Measurements from ENCODE around the gene RETN. TPM values are rescaled to one million over a fixed set of nuclear protein-coding genes. Genes with fewer than 3 reads are reported as not detected.

Gene RETN
- total and polyA plus RNA-seq, 2 of the 8 experiments (the other 6 are each of a cell fraction or from before 2014, with no cell fraction given), result not detected

DNA sequence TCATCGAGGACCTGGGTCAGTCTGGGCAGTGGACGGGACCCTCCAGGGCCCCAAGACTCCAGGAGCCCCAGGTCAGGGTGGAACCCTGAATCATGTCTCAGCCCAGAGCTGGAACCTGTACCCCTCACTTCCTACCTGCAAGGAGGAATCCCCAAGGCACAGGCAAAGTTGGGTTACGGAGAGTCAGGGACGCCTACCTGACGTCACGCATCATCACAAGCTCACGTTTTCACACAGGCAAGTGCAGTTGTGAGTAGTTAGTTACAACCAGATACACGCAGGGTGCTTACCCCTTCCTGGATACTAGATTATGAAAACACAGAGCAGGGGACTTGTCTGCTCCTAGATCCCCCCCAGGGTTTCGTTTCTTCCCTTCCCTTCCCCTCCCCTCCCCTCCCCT, 1.9 kb downstream of the RETN start:
- H3K79me2 ChIP-seq (ENCODE audit: control insufficient read depth in 1 of 2, insufficient read depth in 2 of 2, low read length in 2 of 2), result no peaks in the 10 kb centered on the region
- no peak overlapping the region for H3K4ac ChIP-seq (replicated peaks; ENCODE audit: insufficient read length, low read depth, low read length)
- H3K4me2 ChIP-seq (ENCODE audit: insufficient read depth in 1 of 2, low read depth in 2 of 2, low read length in 2 of 2), result peak overlapping the region; percentile 70 to 86
- DNase-seq (ENCODE audit: low read depth in 1 of 2, low spot score in 2 of 2) (peak in 1 of 2 experiments; percentile 60), FAIRE-seq (no peak)
- H3K4me3 ChIP-seq (ENCODE audit: extremely low read depth in 1 of 4, insufficient read depth in 2 of 4, low read depth in 3 of 4, low read length in 4 of 4), result peak overlapping the region; percentile 2 to 70 (median 48); a peak in 7 of 8 replicates
- 0 out of 2 replicates have a peak overlapping the region, but pooled peaks have one; percentile 72 for H2BK20ac ChIP-seq (ENCODE audit: low read length)
- H3K27me3 ChIP-seq (replicated peaks in 1 of 4; ENCODE audit: control insufficient read depth in 3 of 4, extremely low read depth in 1 of 4, insufficient read depth in 3 of 4, low read length in 3 of 4), result peaks cover 0 to 18% (median 11%) of the 10 kb centered on the region in 4 experiments; a peak in 4 of 7 replicates
- peak overlapping the region; percentile 85 for H4K91ac ChIP-seq (replicated peaks; ENCODE audit: insufficient read length, low read length)
- H3K23me2 ChIP-seq (ENCODE audit: low read depth, low read length), result peaks cover 2% of the 10 kb centered on the region; the same call in 1 of the 2 replicates
- peak overlapping the region; percentile 78; the same call in 1 of the 2 replicates for H3K18ac ChIP-seq (ENCODE audit: extremely low read depth, low read length)
- no peak overlapping the region for H3K23ac ChIP-seq (ENCODE audit: insufficient read length)
- H3K14ac ChIP-seq (ENCODE audit: insufficient read length), result no peak overlapping the region
- TF ChIP-seq NANOG (IDR thresholded peaks at IDR 0.05; ENCODE audit: insufficient read depth, low read depth, low read length, poor library complexity, severe bottlenecking) (no peak), CHD2 (IDR thresholded peaks at IDR 0.05; ENCODE audit: low read length) (no peak), CTBP2 (IDR thresholded peaks at IDR 0.05; ENCODE audit: borderline replicate concordance, insufficient read depth, insufficient read length, low read length) (no peak), CEBPB (IDR thresholded peaks at IDR 0.05; ENCODE audit: low read depth, low read length) (no peak), KDM5A (IDR thresholded peaks at IDR 0.05; ENCODE audit: low read length) (no peak), RBBP5 (IDR thresholded peaks at IDR 0.05; ENCODE audit: borderline replicate concordance, low read depth, low read length) (no peak), CREB1 (IDR thresholded peaks at IDR 0.05) (peak; percentile 72; the same call in 1 of the 2 replicates), KDM4A (IDR thresholded peaks at IDR 0.05; ENCODE audit: low read depth, low read length, severe bottlenecking) (peak; percentile 44), KDM1A (IDR thresholded peaks at IDR 0.05; ENCODE audit: borderline replicate concordance, low read length) (no peak)
- TF ChIP-seq, protein P1, sequence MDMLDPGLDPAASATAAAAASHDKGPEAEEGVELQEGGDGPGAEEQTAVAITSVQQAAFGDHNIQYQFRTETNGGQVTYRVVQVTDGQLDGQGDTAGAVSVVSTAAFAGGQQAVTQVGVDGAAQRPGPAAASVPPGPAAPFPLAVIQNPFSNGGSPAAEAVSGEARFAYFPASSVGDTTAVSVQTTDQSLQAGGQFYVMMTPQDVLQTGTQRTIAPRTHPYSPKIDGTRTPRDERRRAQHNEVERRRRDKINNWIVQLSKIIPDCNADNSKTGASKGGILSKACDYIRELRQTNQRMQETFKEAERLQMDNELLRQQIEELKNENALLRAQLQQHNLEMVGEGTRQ (IDR thresholded peaks at IDR 0.05; ENCODE audit: low read length), result no peak
- H3K9ac ChIP-seq (replicated peaks in 1 of 4; ENCODE audit: extremely low read depth in 1 of 4, low read depth in 3 of 4, low read length in 3 of 4), result no peak overlapping the region
- H2AFZ ChIP-seq (ENCODE audit: low read length), result peak overlapping the region; percentile 92
- H3K56ac ChIP-seq (replicated peaks; ENCODE audit: insufficient read length, low read depth, low read length), result no peak overlapping the region
- H3K36me3 ChIP-seq (ENCODE audit: control insufficient read depth in 2 of 4, insufficient read depth in 4 of 4, low read length in 3 of 4), result no peaks in the 10 kb centered on the region
- H3K27ac ChIP-seq (ENCODE audit: low read depth, low read length), result no peak overlapping the region
- no peaks in the 10 kb centered on the region for H4K20me1 ChIP-seq (replicated peaks in 1 of 2; ENCODE audit: control insufficient read depth in 1 of 2, insufficient read depth in 2 of 2, low read length in 2 of 2)
- no peaks in the 10 kb centered on the region for H3K9me3 ChIP-seq (ENCODE audit: insufficient read depth in 2 of 2, low read depth in 1 of 2, low read length in 1 of 2)
- peak overlapping the region; percentile 43 for H4K5ac ChIP-seq (ENCODE audit: insufficient read length, low read depth, low read length)
- CTCF ChIA-PET (ENCODE audit: partially characterized antibody), result interaction anchor here (0.5 to 4.7 kb wide), 8 partner anchors 10 to 340 kb away, joined by 3 to 32 read pairs (median 4); partner anchors contain the start of gene TRAPPC5
- POLR2A ChIA-PET (ENCODE audit: partially characterized antibody), result interaction anchor here (0.5 to 1.2 kb wide), 2 partner anchors 10 to 130 kb away, joined by 3 read pairs; partner anchors contain the start of gene TRAPPC5
- 76% methylated on average over 8 of the region's 9 CpGs; no CpG with 5 or more reads in 1 of the 2 experiments for WGBS, 2 experiments (ENCODE audit: extremely low coverage in 1 of 2, insufficient coverage in 1 of 2, insufficient read length in 1 of 2, insufficient replicate concordance in 2 of 2, low coverage in 1 of 2, low lambda C conversion rate in 2 of 2, missing lambda C conversion rate in 1 of 2)
- peak overlapping the region; percentile 79; the same call in 1 of the 2 replicates for H4K8ac ChIP-seq (ENCODE audit: extremely low read depth, insufficient read depth, low read length)
- H2BK120ac ChIP-seq (replicated peaks; ENCODE audit: low read depth, low read length), result peak overlapping the region; percentile 43
- H2BK5ac ChIP-seq (ENCODE audit: low read depth, low read length), result 0 out of 2 replicates have a peak overlapping the region, but pooled peaks have one; percentile 12
- H3K4me1 ChIP-seq (replicated peaks in 1 of 4; ENCODE audit: control insufficient read depth in 3 of 4, insufficient read depth in 4 of 4, low read length in 3 of 4), result peaks cover 0 to 3% (median 1%) of the 10 kb centered on the region in 4 experiments; a peak in 1 of 7 replicates
- no peak overlapping the region for H2BK12ac ChIP-seq (ENCODE audit: low read depth, low read length)
- H3K79me1 ChIP-seq (ENCODE audit: low read depth, low read length), result no peaks in the 10 kb centered on the region
- no peak overlapping the region; the same call in 1 of the 2 replicates for H2AK5ac ChIP-seq (ENCODE audit: low read depth, low read length)
- no peak overlapping the region for H2BK15ac ChIP-seq (ENCODE audit: low read length)

Measured in H1 (cell line).